Memory B cell (primary cell): Measurements from ENCODE around the gene CNNM2.
A peak's percentile ranks its signal among the peaks of the same experiment; 100 is the strongest.

Experiments used
- ATAC-seq: fragments of 150-1000 bp; cut with Tn5 transposase; 2 replicates; pipeline ENCODE4 v1.10.0; 2021; ENCODE audit warnings: low read depth, mild to moderate bottlenecking, moderate library complexity
- DNase-seq, 2 donors: peaks; one replicate each; pipeline ENCODE4 v3.0.0; 2022; ENCODE audit warnings: low spot score in 2 of 2
- H3K27ac Mint-ChIP-seq: one replicate; pipeline ENCODE4 v1.8.0; 2022; ENCODE audit warnings: mild to moderate bottlenecking, moderate library complexity, mixed read lengths
- H3K27me3 Mint-ChIP-seq: one replicate; pipeline ENCODE4 v1.8.0; 2022; ENCODE audit warnings: mixed read lengths
- H3K36me3 Mint-ChIP-seq: one replicate; pipeline ENCODE4 v1.8.0; 2022; ENCODE audit warnings: mild to moderate bottlenecking, mixed read lengths
- H3K4me1 Mint-ChIP-seq: one replicate; pipeline ENCODE4 v1.8.0; 2022; ENCODE audit warnings: mixed read lengths
- H3K4me3 Mint-ChIP-seq: one replicate; pipeline ENCODE4 v1.8.0; 2022; ENCODE audit warnings: mild to moderate bottlenecking, moderate library complexity, mixed read lengths
- H3K9me3 Mint-ChIP-seq: one replicate; pipeline ENCODE4 v1.8.0; 2022; ENCODE audit warnings: mixed read lengths

The CNNM2 gene

DNA sequence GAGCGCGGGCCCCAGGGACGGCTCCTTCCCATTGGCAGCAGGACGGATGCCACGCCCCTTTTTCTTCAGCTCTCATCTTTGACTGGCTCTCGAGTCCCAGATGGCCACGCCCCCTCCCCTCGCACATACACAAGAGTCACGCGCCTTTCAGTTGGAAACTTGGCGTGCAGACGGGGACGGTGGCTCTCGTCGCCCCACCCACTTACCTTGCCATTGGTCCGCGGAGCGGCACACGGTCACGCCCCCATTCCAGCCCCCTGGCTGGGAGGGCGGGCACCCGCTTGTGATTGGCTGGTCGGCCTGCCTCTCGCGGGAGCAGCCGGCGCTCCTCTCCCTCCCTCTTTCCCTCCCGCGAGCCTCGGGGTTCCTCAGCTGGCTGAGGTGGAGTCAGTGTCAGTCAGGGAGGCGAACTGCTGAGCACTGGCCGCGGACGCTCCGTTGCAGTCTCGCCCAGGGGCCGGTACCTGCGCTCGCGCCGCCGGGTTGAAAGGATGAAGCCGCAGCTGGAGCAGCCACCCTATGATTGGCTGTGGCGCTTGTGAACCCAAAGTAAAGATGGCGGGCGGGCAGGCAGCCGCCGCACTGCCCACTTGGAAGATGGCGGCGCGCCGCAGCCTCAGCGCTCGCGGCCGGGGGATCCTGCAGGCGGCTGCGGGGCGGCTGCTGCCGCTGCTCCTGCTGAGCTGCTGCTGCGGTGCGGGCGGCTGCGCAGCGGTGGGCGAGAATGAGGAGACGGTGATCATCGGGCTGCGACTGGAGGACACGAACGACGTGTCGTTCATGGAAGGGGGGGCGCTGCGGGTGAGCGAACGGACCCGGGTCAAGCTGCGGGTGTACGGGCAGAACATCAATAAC is at the start of gene CNNM2:
Gene CNNM2, plus strand, starts transcription at position 333 of the 855 bp plus-strand sequence. Its CDS starts 187 bp downstream, at position 520.
- ATAC-seq (peak; percentile 83), DNase-seq (peak; percentile 96 to 99)
- Mint-ChIP-seq H3K27ac (peak within 1 kb of the TSS; percentile 98), H3K36me3 (peaks cover 4% of the 10 kb centered on the region), H3K27me3 (peaks cover 4% of the 10 kb centered on the region), H3K4me3 (peak within 1 kb of the TSS; percentile 98), H3K9me3 (no peaks in the 10 kb centered on the region), H3K4me1 (peaks cover 31% of the 10 kb centered on the region)

DNA sequence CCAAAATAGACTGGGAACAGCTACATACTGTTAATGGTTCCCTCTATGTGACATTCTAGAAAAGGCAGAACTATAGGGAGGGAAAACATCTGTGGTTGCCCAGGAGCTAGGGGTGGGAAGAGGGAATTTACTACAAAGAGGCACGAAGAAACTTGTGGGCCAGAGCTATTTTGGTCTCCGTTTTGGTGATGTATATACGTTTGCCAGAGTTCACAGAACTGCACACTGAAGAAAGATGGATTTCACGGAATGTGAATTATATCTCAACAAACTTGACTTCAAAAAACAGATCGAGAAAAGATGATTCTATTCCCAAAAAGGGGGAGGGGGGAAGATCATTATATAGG is 49.2 kb upstream of the CNNM2 start:
- peak overlapping the region; percentile 69 for H3K4me3 Mint-ChIP-seq
- no peaks in the 10 kb centered on the region for H3K9me3 Mint-ChIP-seq
- peaks cover 21% of the 10 kb centered on the region for H3K27me3 Mint-ChIP-seq
- H3K27ac Mint-ChIP-seq: no peak overlapping the region
- DNase-seq (no peak), ATAC-seq (no peak)
- peaks cover 12% of the 10 kb centered on the region for H3K4me1 Mint-ChIP-seq
- peaks cover 10% of the 10 kb centered on the region for H3K36me3 Mint-ChIP-seq

DNA sequence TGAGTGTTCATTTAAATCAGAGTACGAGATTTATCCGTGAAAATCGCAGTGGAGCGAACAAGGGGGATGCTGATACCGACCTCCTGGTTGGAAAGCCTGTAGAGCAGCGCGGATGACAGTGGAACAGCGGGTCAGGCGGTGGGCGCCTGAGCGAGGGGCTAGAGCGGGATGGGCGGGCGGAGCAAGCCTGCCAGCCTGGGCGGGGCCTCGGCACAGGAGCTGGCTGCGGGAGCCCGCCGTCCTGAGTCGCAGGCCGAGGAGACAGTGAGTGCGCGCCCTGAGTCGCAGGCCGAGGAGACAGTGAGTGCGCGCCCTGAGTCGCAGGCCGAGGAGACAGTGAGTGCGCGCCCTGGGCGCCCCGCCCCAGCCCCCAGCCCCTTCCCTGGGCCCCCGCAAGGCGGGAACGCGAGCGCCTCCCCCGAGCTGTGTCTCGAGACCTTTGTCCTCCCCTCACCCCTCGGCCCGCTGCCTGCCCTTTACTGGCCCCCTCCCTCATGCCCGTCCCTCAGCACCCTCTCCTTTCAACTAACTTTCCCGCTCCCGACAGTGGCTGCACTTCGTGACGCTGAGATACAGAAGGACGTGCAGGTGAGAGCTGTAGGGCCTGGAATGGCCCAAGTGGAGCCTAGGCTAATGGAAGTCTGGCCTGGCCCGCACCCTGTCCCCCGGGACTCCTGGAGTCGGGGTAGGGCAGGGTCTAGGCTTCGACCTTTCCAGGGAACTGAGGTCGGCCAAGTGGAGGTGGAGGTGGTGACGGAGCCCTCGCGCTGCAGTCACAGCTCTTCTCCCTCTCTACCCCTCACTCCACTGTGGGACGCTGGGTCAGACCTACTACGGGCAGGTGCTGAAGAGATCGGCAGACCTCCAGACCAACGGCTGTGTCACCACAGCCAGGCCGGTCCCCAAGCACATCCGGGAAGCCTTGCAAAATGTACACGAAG is 48.6 kb upstream of the CNNM2 start, which contains the start of gene AS3MT:
Gene AS3MT, plus strand, starts transcription at position 213 of the 941 bp plus-strand sequence. Its CDS starts 123 bp downstream, at position 336.
- peaks cover 21% of the 10 kb centered on the region for H3K27me3 Mint-ChIP-seq
- H3K36me3 Mint-ChIP-seq: peaks cover 8% of the 10 kb centered on the region
- peak; percentile 60 for ATAC-seq
- peaks cover 12% of the 10 kb centered on the region for H3K4me1 Mint-ChIP-seq
- DNase-seq: no peak
- peak within 1 kb of the TSS; percentile 79 for H3K4me3 Mint-ChIP-seq
- no peak within 1 kb of the TSS for H3K27ac Mint-ChIP-seq
- H3K9me3 Mint-ChIP-seq: no peaks in the 10 kb centered on the region

DNA sequence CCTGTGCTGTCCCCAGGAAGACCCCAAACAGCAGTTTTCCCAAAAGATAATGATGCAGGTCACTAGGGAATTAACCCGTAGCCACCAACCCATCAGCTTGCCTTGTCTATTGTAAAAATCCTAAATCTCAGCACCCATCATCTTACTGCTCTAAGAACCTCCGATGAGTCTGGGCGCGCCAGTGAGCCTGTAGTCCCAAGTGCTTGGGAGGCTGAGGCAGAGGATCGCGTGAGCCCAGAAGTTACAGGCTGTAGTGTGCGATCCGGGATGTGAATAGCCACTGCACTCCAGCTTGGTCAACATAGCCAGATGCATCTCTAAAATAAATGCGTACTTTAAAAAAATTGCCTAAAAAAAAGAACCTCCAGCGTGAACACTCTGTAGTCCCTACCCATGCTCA is 47.9 kb upstream of the CNNM2 start:
- Mint-ChIP-seq H3K9me3 (no peaks in the 10 kb centered on the region), H3K27me3 (peaks cover 21% of the 10 kb centered on the region), H3K36me3 (peaks cover 8% of the 10 kb centered on the region), H3K4me1 (peaks cover 12% of the 10 kb centered on the region), H3K4me3 (peak overlapping the region; percentile 79), H3K27ac (no peak overlapping the region)
- ATAC-seq (no peak), DNase-seq (no peak)

DNA sequence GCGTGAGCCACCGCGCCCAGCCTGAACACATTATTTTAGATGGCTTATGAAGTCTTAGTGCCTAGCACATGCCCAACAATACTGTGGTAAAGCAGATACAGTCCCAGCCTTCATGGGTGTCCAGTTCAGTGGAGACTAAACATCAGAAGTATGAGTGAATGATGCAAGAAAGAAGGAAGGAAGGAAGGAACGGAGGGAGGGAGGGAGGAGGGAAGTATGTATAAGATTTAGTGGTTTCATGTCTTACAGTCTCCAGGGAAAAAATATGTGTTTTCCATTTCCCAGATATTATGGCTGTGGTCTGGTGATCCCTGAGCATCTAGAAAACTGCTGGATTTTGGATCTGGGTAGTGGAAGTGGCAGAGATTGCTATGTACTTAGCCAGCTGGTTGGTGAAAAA is 45.9 kb upstream of the CNNM2 start:
- H3K27me3 Mint-ChIP-seq: peaks cover 21% of the 10 kb centered on the region
- H3K9me3 Mint-ChIP-seq: no peaks in the 10 kb centered on the region
- H3K27ac Mint-ChIP-seq: no peak overlapping the region
- peaks cover 12% of the 10 kb centered on the region for H3K4me1 Mint-ChIP-seq
- no peak overlapping the region for H3K4me3 Mint-ChIP-seq
- no peak for DNase-seq
- peaks cover 4% of the 10 kb centered on the region for H3K36me3 Mint-ChIP-seq
- no peak for ATAC-seq

DNA sequence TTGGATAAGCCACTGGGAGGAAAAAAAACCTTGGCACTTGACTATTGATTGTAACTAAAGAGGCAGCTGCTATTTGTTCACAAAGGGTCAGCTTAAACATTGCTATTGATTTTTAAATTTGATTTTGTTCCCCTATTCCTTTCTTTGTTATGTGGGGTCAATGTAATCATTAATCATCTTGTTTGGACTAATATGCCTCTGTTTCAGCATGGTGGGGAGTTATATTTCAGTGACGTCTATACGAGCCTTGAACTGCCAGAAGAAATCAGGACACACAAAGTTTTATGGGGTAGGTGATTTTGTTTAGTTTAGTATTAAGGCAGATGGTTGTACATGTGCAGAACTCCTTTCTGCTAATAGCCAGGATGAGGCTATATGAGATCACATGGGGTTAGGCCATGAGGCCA is 41.3 kb upstream of the CNNM2 start:
- no peak for DNase-seq
- no peak overlapping the region for H3K27ac Mint-ChIP-seq
- ATAC-seq: no peak

DNA sequence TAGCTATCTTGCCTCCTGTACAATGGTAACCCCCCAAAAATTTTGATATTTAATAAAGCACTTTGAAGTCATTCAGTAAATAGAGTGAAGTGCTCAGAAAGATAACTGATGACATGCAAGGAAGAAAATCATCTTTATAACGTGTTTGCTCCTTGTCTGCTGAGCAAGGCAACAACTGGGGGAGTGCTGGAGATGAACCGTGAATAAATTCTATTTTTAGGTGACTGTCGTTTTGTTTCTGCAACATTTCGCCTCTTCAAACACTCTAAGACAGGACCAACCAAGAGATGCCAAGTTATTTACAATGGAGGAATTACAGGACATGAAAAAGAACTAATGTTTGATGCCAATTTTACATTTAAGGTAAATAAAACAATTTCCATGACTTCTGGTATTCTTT is 39.5 kb upstream of the CNNM2 start:
- H3K4me1 Mint-ChIP-seq: no peaks in the 10 kb centered on the region
- no peak for DNase-seq

More for the DNA sequence above, 41.3 kb upstream of the CNNM2 start:
- no peak overlapping the region for H3K4me3 Mint-ChIP-seq
- H3K4me1 Mint-ChIP-seq: no peaks in the 10 kb centered on the region
- H3K36me3 Mint-ChIP-seq: no peaks in the 10 kb centered on the region
- no peaks in the 10 kb centered on the region for H3K9me3 Mint-ChIP-seq
- peaks cover 3% of the 10 kb centered on the region for H3K27me3 Mint-ChIP-seq

DNA sequence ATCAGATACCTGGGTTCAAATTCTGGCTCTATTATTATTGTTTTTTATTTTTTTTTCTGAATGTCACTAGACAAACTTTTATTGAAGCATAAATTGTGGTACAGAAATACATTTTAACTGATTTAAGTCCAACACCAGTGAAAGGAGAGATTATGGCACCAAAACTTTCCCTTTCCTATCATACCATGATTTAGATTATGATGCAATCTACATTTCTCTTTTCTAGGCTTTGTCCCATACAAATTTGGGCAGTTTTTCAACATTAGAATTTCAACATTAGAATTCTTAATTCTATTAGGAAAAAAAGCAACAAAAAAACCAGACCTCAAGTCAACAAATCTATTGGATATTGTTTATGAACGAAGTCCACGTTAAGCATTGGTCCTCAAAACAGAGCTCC is 37.8 kb upstream of the CNNM2 start:
- Mint-ChIP-seq H3K9me3 (no peaks in the 10 kb centered on the region), H3K4me3 (no peak overlapping the region), H3K36me3 (no peaks in the 10 kb centered on the region), H3K27ac (no peak overlapping the region), H3K27me3 (no peaks in the 10 kb centered on the region), H3K4me1 (no peaks in the 10 kb centered on the region)
- DNase-seq: no peak
- no peak for ATAC-seq

More for the DNA sequence above, 39.5 kb upstream of the CNNM2 start:
- Mint-ChIP-seq H3K4me3 (no peak overlapping the region), H3K36me3 (no peaks in the 10 kb centered on the region), H3K27me3 (no peaks in the 10 kb centered on the region), H3K9me3 (no peaks in the 10 kb centered on the region), H3K27ac (no peak overlapping the region)
- ATAC-seq: no peak

DNA sequence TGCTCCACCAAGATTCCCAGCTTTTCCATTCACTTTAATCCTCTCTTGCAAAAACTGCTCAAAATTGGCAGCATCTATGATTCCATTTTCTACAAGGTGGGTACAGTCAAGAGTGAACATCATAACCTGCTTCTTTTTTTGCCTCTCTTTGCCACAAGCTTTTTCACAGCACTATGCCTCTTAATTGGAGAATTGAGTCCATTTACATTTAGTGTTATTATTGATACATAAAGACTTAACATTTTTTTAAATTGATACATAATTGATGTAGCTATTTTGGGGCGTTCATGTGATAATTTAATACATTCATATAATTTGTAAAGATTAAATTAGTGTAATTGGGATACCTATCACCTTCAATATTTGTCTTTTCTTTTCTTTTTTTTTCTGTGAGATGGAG is 30.0 kb upstream of the CNNM2 start:
- Mint-ChIP-seq H3K4me1 (no peaks in the 10 kb centered on the region), H3K27ac (no peak overlapping the region), H3K36me3 (peaks cover 6% of the 10 kb centered on the region), H3K4me3 (no peak overlapping the region), H3K27me3 (no peaks in the 10 kb centered on the region), H3K9me3 (no peaks in the 10 kb centered on the region)
- ATAC-seq (no peak), DNase-seq (no peak)

DNA sequence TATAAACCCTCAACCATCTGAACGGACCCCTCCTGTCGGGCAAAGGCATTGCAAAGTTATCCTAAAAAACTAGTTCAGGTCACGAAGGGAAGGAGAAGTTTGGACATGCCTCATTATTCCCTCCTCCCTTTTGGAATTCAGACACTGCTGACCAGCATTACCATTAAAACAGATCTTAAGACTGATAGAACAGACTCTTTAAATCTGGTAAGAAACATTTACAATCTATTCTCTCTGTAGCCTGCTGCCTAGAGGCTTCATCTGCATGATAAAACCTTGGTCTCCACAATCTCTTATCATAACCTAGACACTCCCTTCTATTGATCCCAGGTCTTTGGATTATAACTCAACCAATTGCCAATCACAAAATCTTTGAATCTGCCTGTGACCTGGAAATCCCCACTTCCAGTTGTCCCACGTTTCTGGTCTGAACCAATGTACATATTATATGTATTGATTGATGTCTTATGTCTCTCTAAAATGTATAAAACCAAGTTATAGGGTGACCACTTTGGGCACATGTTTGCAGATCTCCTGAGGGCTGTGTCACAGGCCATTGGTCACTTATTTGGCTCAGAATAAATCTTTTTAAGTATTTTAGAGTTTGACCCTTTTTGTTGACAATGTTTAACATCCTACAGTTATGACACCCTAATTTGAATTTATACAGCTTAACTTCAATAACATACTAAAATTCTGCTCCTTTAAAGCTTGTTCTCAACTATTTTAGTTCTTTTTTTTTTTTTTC is 23.5 kb upstream of the CNNM2 start:
- ATAC-seq (no peak), DNase-seq (no peak)
- H3K9me3 Mint-ChIP-seq: no peaks in the 10 kb centered on the region

DNA sequence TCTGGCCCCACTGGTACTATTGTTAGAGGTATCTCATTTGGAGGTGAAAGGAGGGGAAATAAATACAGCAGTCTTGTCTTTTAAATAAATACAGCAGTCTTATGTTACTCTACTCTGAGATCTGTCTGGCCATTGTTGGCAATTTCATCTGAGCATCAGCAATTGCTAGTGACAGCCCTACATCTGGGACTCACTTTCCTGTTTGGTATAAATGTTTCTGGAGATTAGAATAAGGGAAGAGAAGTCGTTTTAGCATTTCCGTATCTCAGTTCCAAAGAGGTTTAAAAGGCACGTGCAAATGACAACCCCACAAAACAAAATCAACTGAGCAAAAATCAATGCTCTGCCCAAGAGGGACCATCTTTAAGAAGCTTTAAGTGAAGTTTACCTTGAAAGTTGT is 18.1 kb upstream of the CNNM2 start:
- H3K27me3 Mint-ChIP-seq: no peaks in the 10 kb centered on the region
- no peak for DNase-seq
- H3K4me3 Mint-ChIP-seq: no peak overlapping the region
- no peaks in the 10 kb centered on the region for H3K9me3 Mint-ChIP-seq
- no peak for ATAC-seq
- H3K36me3 Mint-ChIP-seq: no peaks in the 10 kb centered on the region
- no peaks in the 10 kb centered on the region for H3K4me1 Mint-ChIP-seq
- H3K27ac Mint-ChIP-seq: no peak overlapping the region

More for the DNA sequence above, 23.5 kb upstream of the CNNM2 start:
- Mint-ChIP-seq H3K36me3 (no peaks in the 10 kb centered on the region), H3K27ac (no peak overlapping the region), H3K27me3 (no peaks in the 10 kb centered on the region), H3K4me3 (no peak overlapping the region), H3K4me1 (no peaks in the 10 kb centered on the region)

DNA sequence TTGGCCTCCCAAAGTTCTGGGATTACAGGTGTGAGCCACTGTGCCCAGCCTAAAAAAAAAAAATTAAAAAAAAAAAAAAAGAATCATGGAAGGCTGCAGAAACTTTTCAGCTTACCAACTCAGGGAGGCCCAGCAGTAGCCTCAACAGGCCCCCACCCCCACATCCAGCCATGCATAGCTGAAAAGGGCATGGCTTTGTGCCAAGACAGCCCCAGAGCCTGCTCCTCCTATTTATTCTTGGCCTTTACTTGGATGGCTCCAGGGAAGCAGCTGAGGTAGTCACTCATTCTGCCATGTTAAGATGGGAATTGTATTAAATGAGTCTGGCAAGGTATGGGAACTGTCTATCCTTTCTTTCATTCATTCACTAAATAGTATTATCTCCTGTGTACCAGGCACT is 13.7 kb upstream of the CNNM2 start:
- Mint-ChIP-seq H3K9me3 (no peaks in the 10 kb centered on the region), H3K27me3 (no peaks in the 10 kb centered on the region), H3K4me1 (no peaks in the 10 kb centered on the region), H3K27ac (no peak overlapping the region), H3K4me3 (no peak overlapping the region), H3K36me3 (no peaks in the 10 kb centered on the region)
- DNase-seq: no peak
- no peak for ATAC-seq

DNA sequence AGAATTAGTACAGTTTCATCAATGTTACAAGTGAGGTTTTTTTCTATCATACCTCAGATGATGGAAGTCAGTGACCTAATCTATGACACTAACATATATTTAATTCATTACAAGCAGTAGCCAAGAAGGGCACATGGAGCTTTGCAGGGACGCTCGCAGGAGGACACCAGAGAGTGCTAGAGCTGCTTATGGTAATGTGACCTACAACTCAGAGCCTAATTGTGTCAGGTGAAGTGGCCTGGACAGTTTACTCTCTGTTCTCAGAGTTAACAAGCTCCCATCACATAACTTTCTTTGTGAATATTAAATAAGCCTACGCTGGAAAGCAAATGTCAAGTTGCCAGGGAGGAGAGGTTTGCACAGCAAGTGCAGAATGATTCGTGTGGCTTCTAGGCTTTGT is 11.6 kb upstream of the CNNM2 start:
- ATAC-seq: no peak
- Mint-ChIP-seq H3K27ac (no peak overlapping the region), H3K36me3 (no peaks in the 10 kb centered on the region), H3K9me3 (no peaks in the 10 kb centered on the region), H3K4me1 (no peaks in the 10 kb centered on the region), H3K4me3 (no peak overlapping the region), H3K27me3 (no peaks in the 10 kb centered on the region)
- DNase-seq: no peak
